Measurements from ENCODE around the gene LCN1. TPM values are rescaled to one million over a fixed set of nuclear protein-coding genes. Genes with fewer than 3 reads are reported as not detected.

Gene LCN1
- total and polyA plus RNA-seq, 2 of the 4 experiments (the other 2 are of a cell fraction) = not detected

DNA sequence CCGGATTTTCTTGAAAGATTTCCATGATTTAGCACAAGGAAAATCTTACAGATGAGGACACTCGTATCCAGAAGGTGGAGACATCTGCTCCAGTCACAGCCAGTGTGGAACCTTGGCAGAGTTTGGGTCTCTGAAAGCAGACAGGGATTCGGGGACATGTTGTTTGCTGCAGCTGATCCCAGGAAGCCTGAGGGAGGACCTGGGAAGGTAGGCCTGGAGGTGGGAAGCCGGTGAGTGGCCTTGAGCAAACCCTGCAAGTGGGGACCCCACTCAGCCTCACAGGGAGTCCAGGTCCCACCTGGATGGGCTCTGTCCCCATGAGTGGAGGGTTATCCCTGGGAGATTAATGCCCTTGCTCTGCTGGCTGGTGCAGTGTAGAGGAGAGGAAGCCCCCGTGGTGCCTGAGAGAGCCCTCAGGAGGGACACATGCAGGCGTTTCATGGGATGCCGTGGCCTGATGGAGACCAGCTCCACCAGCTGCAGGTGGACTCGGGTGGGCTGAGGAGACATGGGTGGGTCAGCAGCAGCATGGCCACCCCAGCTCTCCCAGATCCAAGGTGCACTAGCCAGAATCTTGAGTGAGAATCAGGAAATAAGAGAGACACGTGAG is 12.9 kb upstream of the LCN1 start:
- H3K27me3 ChIP-seq (ENCODE audit: control insufficient read depth, insufficient read depth, low read length) = peaks cover 2% of the 10 kb centered on the region; the same call in 1 of the 2 replicates
- no peaks in the 10 kb centered on the region for H3K9me1 ChIP-seq (ENCODE audit: insufficient read depth, low read length)
- no peak overlapping the region for H3K56ac ChIP-seq (ENCODE audit: extremely low read depth, insufficient read depth, low read length)
- no peak overlapping the region for H4K8ac ChIP-seq (ENCODE audit: low read depth in 2 of 2, low read length in 2 of 2)
- intact Hi-C loops (cut with micrococcal nuclease) = no loop called here
- DNase-seq (no peak), ATAC-seq (ENCODE audit: low read depth) (no peak)
- peaks cover 0 to 13% of the 10 kb centered on the region in 2 experiments; a peak in 1 of 4 replicates for H3K79me1 ChIP-seq (ENCODE audit: low read depth in 1 of 2, low read length in 2 of 2)
- no peak overlapping the region for H3K14ac ChIP-seq (replicated peaks; ENCODE audit: low read depth, low read length)
- TF ChIP-seq FOS (IDR thresholded peaks at IDR 0.05; ENCODE audit: low read depth, low read length) (no peak), MAZ (IDR thresholded peaks at IDR 0.05; ENCODE audit: borderline replicate concordance, low read depth, low read length) (no peak), BHLHE40 (IDR thresholded peaks at IDR 0.05; ENCODE audit: low read depth, low read length) (no peak), CHD1 (IDR thresholded peaks at IDR 0.05; ENCODE audit: low read depth, low read length) (no peak), NFE2L2 (IDR thresholded peaks at IDR 0.05; ENCODE audit: low read depth, low read length) (no peak), MAFK (IDR thresholded peaks at IDR 0.05; ENCODE audit: low read depth, low read length) (no peak), MXI1 (IDR thresholded peaks at IDR 0.05; ENCODE audit: borderline replicate concordance, low read depth, low read length) (no peak), POLR2A (IDR thresholded peaks at IDR 0.05; ENCODE audit: low read depth, low read length) (no peak), CEBPB (IDR thresholded peaks at IDR 0.05; ENCODE audit: low read depth, low read length) (no peak), RCOR1 (IDR thresholded peaks at IDR 0.05; ENCODE audit: insufficient replicate concordance, low read length) (no peak), RFX5 (IDR thresholded peaks at IDR 0.05; ENCODE audit: low read depth, low read length) (no peak)
- TF ChIP-seq, protein P1, sequence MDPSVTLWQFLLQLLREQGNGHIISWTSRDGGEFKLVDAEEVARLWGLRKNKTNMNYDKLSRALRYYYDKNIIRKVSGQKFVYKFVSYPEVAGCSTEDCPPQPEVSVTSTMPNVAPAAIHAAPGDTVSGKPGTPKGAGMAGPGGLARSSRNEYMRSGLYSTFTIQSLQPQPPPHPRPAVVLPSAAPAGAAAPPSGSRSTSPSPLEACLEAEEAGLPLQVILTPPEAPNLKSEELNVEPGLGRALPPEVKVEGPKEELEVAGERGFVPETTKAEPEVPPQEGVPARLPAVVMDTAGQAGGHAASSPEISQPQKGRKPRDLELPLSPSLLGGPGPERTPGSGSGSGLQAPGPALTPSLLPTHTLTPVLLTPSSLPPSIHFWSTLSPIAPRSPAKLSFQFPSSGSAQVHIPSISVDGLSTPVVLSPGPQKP (IDR thresholded peaks at IDR 0.05; ENCODE audit: borderline replicate concordance, low read depth, low read length) = no peak
- H2AK9ac ChIP-seq (replicated peaks; ENCODE audit: low read depth, low read length, poor library complexity) = no peak overlapping the region
- H2BK20ac ChIP-seq (ENCODE audit: low read depth, low read length) = no peak overlapping the region
- dilution Hi-C loops (cut with HindIII; ENCODE audit: low sequenced_read_pairs, unreplicated experiment) = no loop called here
- H3K4me3 ChIP-seq (ENCODE audit: insufficient read depth, low read depth, low read length) = no peak overlapping the region
- H3K23ac ChIP-seq (ENCODE audit: low read depth, low read length) = no peak overlapping the region
- no peak overlapping the region for H3K4ac ChIP-seq (ENCODE audit: low read depth, low read length)
- BruUV-seq (replicated peaks) = no TSS peak
- no peak overlapping the region for H3K27ac ChIP-seq (ENCODE audit: insufficient read depth, low read length)
- no peak overlapping the region for H2AK5ac ChIP-seq (ENCODE audit: low read depth, low read length)
- ChIA-PET CTCF (no interaction called here), POLR2A (ENCODE audit: unreplicated experiment) (no interaction called here)
- H4K91ac ChIP-seq (ENCODE audit: insufficient read depth, low read depth, low read length) = no peak overlapping the region
- no peak overlapping the region for H2BK15ac ChIP-seq (ENCODE audit: low read depth, low read length)
- no peak overlapping the region for H3K4me2 ChIP-seq (ENCODE audit: low read depth, low read length)
- H3K4me1 ChIP-seq (ENCODE audit: control insufficient read depth, insufficient read depth, low read length) = no peaks in the 10 kb centered on the region
- H3K9me3 ChIP-seq (ENCODE audit: control insufficient read depth, insufficient read depth, low read length) = no peaks in the 10 kb centered on the region
- H3K36me3 ChIP-seq (ENCODE audit: control insufficient read depth, insufficient read depth, low read length) = peaks cover 17% of the 10 kb centered on the region
- H2BK120ac ChIP-seq (ENCODE audit: low read depth, low read length) = no peak overlapping the region
- H2BK5ac ChIP-seq (ENCODE audit: low read depth, low read length, poor library complexity, severe bottlenecking) = no peak overlapping the region
- no peak overlapping the region for H3K9ac ChIP-seq (ENCODE audit: low read depth, low read length)
- peaks cover 16% of the 10 kb centered on the region for H4K20me1 ChIP-seq (ENCODE audit: insufficient read depth, low read length)
- 56% methylated on average over 4 of the region's 9 CpGs; no CpG with 5 or more reads in 1 of the 2 experiments for WGBS, 2 experiments (ENCODE audit: extremely low coverage in 2 of 2, insufficient read length in 1 of 2)
- H4K5ac ChIP-seq (ENCODE audit: low read depth, low read length) = no peak overlapping the region
- in situ Hi-C loops (cut with MboI; ENCODE audit: low sequenced_read_pairs) = no loop called here
- H3K18ac ChIP-seq (ENCODE audit: low read depth, low read length) = no peak overlapping the region
- peak overlapping the region; percentile 14 for H2AFZ ChIP-seq (replicated peaks; ENCODE audit: low read length, poor library complexity)

Measured in IMR-90 (cell line).